ENCODE results near the gene KDELR1. TPM values are rescaled to one million over a fixed set of nuclear protein-coding genes. Genes with fewer than 3 reads are reported as not detected.

Gene KDELR1
- total and polyA plus RNA-seq, 9 of the 15 experiments (the other 6 are each of a cell fraction or from before 2014, with no cell fraction given): 6.1 to 165 (median 58.5) TPM

- TF ChIP-seq ZNF324 (CRISPR knock-in tag; IDR thresholded peaks at IDR 0.05) (no peak), CBX3 (IDR thresholded peaks at IDR 0.05; ENCODE audit: borderline replicate concordance in 1 of 2, low read length in 2 of 2) (no peak), ZNF175 (CRISPR knock-in tag; IDR thresholded peaks at IDR 0.05; ENCODE audit: low read depth) (no peak), SOX6 (IDR thresholded peaks at IDR 0.05) (no peak), ZFX (CRISPR knock-in tag; IDR thresholded peaks at IDR 0.05) (peak; percentile 93), SP2 (IDR thresholded peaks at IDR 0.05; ENCODE audit: extremely low read depth, low read depth, low read length, poor library complexity, severe bottlenecking) (no peak), ZNF41 (CRISPR knock-in tag; conservative IDR thresholded peaks at IDR 0.05) (no peak), HBP1 (CRISPR knock-in tag; IDR thresholded peaks at IDR 0.05) (no peak), POLR2H (tag; IDR thresholded peaks at IDR 0.05; ENCODE audit: low read depth) (no peak), PHTF2 (CRISPR knock-in tag; IDR thresholded peaks at IDR 0.05) (no peak), PML (IDR thresholded peaks at IDR 0.05; ENCODE audit: low read length) (no peak), KAT8 (IDR thresholded peaks at IDR 0.05; ENCODE audit: low read depth) (no peak), HNRNPK (IDR thresholded peaks at IDR 0.05; ENCODE audit: low read depth, low read length, poor library complexity, severe bottlenecking) (no peak), EP400 (IDR thresholded peaks at IDR 0.05) (no peak; the same call in 1 of the 2 replicates), SMARCC2 (IDR thresholded peaks at IDR 0.05; ENCODE audit: low read depth) (no peak), KDM1A (IDR thresholded peaks at IDR 0.05) (no peak), MTA1 (IDR thresholded peaks at IDR 0.05; ENCODE audit: borderline replicate concordance) (no peak), ZNF398 (CRISPR knock-in tag; IDR thresholded peaks at IDR 0.05) (no peak), TCFL5 (CRISPR knock-in tag; conservative IDR thresholded peaks at IDR 0.05) (no peak), CEBPB (tag; IDR thresholded peaks at IDR 0.05) (no peak), MCM5 (IDR thresholded peaks at IDR 0.05; ENCODE audit: low read depth) (no peak), PTRF (tag; IDR thresholded peaks at IDR 0.05) (no peak), HDAC3 (IDR thresholded peaks at IDR 0.05; ENCODE audit: borderline replicate concordance, partially characterized antibody) (no peak), MLLT1 (IDR thresholded peaks at IDR 0.05) (no peak)
These were observed 28.4 kb downstream of the KDELR1 start (continued) for GRCh38 chr19:48362716-48363499.

Data from K562 (cell line).